ENCODE measurements around the gene SDK2.
A peak's percentile ranks its signal among the peaks of the same experiment; 100 is the strongest.
"Not testable (repeated sequence)": the region's sequence is repeated elsewhere in the genome, so short reads cannot be mapped to it uniquely, and the experiment has no call there.

SDK2 gene

DNA sequence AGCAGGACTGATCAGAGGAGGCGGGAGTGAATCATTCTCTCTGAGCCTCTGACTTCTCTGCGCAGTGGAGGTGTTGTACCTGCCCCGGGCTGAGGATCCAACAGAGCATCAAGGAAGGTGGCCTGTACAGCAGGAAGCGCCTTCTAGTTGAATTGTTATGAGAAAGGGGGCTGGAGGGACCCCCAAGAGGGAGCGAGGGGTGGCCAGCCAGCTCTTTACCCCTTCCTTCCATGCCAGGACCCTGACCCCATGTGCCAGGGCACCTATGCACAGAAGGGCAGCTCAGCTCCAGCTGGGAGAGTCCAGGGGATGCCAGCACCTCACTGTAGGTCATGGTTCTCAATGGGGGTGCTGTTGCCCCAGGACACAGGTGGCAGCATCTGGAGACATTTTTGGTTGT lies 149.3 kb downstream of the SDK2 start:
- DNase-seq (ENCODE audit: low read depth, low spot score): no peak

GRCh38 chr17:73493956-73494926 lies 150.0 kb downstream of the SDK2 start:
- DNase-seq (ENCODE audit: low read depth, low spot score): no peak
- no peak overlapping the region for H3K27ac ChIP-seq

More for the DNA sequence above, 149.3 kb downstream of the SDK2 start:
- H3K27ac ChIP-seq: no peak overlapping the region

GRCh38 chr17:73492821-73493814 lies 151.1 kb downstream of the SDK2 start:
- DNase-seq (ENCODE audit: low read depth, low spot score): no peak
- H3K27ac ChIP-seq: no peak overlapping the region

DNA sequence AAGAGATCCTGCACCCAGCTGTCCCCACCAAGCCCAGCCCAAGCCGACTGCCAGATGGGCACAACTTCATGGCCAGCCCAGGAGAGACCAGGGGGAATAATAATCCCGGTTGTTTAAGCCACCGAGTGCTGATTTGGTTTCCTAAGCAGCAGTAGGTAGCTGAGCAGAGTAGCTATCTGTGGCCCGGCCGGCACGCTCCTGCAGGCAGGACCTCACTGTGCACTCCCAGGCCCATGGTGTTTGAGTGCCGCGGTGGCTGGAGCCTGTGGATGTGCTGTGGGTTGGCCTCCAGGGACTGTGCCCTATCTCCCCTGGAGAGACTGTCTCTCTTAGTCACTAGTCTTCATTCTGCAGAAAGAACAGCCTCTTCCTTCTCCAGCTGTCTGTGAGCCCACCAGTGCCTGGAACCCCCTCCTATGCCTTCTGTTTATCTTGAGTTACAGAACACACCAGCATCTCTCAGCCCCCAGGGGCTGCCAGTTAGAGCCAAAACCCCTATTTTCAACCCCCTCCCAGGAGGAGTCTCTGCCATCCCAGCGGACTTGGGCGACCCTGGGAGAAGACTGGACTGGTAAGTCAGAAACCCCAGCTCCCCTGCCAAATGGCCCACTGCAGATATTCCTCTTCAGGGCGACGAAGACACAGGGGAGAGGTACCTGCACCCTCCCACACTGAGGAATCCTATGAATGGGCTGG lies 152.0 kb downstream of the SDK2 start:
- DNase-seq (ENCODE audit: low read depth, low spot score): no peak
- no peak overlapping the region for H3K27ac ChIP-seq

DNA sequence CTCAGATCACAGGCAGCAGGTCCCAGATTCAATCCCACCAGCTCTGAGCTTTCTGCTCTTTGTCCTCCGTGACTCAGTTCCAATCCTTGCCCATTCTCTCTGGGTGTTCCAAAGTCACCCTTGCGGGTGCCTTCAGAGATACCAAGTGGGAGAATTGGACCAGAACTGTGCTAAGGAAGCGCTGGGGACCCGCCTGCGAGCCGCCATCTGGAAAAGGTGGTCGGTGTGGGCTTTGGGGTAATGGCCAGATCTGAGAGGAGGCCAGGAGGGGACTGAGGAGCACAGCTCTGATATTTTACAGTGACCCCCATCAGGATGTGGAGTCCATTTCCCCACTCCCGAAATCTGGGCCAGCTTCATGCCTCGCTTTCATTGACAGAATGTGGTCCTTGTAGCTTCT lies 152.6 kb downstream of the SDK2 start:
- no peak for DNase-seq (ENCODE audit: low read depth, low spot score)
- H3K27ac ChIP-seq: no peak overlapping the region

- no peak overlapping the region for H3K27ac ChIP-seq
- no peak for DNase-seq (ENCODE audit: low read depth, low spot score)
Measured at GRCh38 chr17:73490851-73491250, 153.4 kb downstream of the SDK2 start.

DNA sequence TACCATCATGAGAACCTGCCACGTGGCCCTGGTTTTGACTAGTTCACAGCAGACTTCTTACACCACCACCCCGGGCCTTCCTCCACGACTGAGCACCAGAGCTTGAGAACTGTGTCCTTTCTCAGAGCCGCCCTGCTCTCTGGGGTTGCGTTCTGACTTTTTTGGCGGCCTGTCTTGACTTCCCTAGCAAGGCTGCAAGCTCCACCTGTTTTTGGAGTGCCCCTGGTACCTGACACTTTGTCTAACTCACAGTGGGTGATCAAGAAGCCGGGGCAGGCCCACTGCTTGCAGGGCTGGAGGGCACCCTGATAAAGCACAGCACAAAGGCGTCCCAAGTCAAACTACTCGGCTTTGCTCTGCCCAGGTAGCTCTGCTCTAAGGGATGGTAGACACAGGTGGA lies 154.3 kb downstream of the SDK2 start:
- DNase-seq (ENCODE audit: low read depth, low spot score): no peak
- no peak overlapping the region for H3K27ac ChIP-seq

- DNase-seq (ENCODE audit: low read depth, low spot score): no peak
- no peak overlapping the region for H3K27ac ChIP-seq
Measured at GRCh38 chr17:73489333-73489732, 154.9 kb downstream of the SDK2 start.

- no peak overlapping the region for H3K27ac ChIP-seq
- no peak for DNase-seq (ENCODE audit: low read depth, low spot score)
Measured at GRCh38 chr17:73485130-73485529, 159.1 kb downstream of the SDK2 start.

DNA sequence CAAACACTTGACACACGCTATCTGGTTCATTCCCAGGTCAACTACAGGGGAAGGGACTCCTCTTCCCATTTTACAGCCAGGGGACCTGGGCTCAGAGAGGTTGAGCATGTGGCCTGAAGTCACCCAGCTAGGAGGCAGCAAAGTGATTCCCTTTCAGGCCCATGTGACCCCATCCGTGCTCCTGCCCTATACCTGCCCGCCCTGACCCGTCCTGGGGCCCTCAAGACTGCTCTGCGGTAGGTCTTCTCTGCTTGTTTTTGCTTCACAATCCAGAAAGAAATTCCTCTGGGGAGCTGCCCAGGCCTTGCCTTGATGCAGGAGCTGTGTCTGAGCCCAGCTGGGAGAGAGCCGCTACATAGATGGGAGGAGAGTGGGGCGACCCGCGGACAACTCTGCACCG lies 161.4 kb downstream of the SDK2 start:
- H3K27ac ChIP-seq: no peak overlapping the region
- DNase-seq (ENCODE audit: low read depth, low spot score): no peak

DNA sequence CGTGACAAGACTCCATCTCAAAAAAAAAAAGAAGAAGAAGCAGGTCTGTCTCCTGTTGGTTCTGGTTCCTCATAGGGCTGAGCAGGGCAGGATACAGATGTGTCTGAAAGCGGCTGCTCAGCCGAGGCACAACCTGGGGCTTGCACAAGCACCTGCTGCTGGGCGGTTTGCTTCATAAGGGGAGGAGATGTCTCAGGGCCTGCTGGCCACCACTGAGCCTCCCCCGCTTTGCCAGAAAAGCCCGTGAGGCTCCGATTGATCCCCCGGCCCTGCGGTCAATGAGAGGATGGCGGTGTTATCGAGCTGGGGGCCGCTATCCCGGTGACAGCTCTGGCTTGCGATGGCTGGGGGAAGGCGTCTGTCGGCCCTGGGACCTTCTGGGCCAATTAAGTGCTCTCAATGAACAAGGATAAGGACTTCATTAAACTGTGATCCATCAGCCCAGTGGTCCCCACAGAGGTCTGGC lies 162.0 kb downstream of the SDK2 start:
- DNase-seq (ENCODE audit: low read depth, low spot score): no peak
- H3K27ac ChIP-seq: no peak overlapping the region

DNA sequence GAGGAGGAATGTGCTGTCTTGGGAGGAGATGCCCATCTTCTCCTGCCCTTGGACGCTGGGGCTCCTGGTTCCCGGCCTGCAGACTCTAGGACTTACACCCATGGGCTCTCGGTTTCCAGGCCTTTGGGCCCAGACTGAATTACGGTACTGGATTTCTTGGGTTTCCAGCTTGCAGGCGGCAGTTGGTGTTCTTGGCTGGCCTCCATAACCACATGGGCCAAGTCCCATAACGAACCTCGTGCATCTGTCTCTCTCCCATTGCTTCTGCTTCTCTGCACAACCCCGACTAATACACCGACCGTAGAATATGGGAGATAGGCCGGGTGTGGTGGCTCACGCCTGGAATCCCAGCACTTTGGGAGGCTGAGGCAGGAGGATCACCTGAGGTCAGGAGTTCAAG lies 162.6 kb downstream of the SDK2 start:
- H3K27ac ChIP-seq: no peak overlapping the region
- DNase-seq (ENCODE audit: low read depth, low spot score): no peak

DNA sequence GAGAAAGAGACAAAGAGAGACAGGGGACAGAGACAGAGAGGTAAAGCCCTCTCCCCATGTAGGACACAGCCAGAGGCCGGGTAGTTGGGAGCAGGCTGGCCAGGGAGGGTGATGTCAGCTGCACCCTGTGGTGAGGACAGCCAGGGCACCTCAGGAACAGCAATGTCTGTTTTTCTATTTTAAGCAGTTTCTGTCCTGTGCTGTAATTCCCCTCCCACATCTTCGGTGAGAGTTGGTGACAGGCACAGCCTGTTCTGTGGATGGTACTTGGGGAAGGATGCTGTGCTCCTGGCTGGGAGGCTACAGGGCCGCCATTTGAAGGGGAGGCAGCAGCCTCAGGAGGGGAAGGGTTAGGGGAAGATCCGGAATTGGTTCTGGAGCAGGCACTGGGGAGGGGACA lies 163.5 kb downstream of the SDK2 start:
- H3K27ac ChIP-seq: no peak overlapping the region
- DNase-seq (ENCODE audit: low read depth, low spot score): no peak

DNA sequence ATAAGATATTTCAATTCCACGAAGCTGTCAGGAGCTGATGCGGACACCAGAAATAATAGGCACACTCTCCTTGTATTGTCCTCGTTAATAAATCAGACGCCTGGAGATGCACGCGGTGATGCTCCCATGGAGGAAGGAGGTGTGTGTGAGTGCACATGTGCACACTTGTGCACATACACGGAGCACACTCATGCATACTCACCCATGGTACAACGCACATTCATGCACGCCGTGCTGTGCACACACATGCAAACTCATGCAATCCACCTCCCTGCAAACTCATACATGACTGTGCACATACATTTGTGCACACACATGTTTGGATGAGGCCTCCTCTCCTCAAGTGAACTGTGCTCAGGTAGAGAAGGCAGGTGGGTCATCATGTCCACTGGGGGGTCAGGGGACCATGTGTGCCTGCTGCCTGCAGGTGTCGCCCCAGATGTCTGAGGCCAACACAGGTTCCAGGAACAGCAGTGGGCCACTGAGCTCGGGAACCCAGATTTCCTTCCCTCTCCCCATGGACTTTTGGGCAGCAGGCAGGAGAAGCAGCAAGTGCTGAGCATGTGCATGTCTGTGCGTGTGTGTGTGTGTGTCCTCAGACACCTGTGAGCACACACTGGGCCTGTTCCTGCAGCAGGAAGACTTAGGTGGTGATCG lies 165.3 kb downstream of the SDK2 start:
- no peak for DNase-seq (ENCODE audit: low read depth, low spot score)
- H3K27ac ChIP-seq: no peak overlapping the region

- no peak overlapping the region for H3K27ac ChIP-seq
- DNase-seq (ENCODE audit: low read depth, low spot score): no peak
Measured at GRCh38 chr17:73478334-73478733, 165.9 kb downstream of the SDK2 start.

DNA sequence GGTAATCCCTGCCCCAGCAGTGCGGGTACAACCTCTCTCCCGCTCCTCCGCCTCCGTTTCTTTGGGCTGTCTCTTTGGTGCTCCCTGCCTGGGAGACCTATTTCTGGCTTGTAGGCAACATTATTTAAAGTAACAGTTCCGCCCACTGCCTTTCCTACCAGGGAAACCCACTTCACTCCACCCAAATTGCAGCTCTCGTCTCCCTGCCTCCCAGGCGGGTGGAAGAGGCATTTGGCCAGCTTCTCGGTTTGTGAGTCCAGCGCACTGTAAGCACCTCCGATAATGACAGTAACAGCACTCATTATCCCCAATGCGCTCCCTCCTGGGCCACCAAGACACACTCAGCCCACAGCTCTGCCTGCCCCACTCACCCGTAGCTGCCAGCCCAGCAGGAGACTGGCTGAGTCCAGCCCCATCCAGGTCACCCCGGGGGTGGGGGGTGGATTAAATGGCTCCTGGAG lies 167.3 kb downstream of the SDK2 start:
- no peak for DNase-seq (ENCODE audit: low read depth, low spot score)

GRCh38 chr17:73474370-73474988 lies 169.8 kb downstream of the SDK2 start:
- no peak overlapping the region for H3K27ac ChIP-seq
- peak; percentile 52 for DNase-seq (ENCODE audit: low read depth, low spot score)

More for the DNA sequence above, 167.3 kb downstream of the SDK2 start:
- no peak overlapping the region for H3K27ac ChIP-seq

GRCh38 chr17:73472715-73473114 lies 171.5 kb downstream of the SDK2 start:
- DNase-seq (ENCODE audit: low read depth, low spot score): not testable (repeated sequence)

GRCh38 chr17:73471924-73472323 lies 172.3 kb downstream of the SDK2 start:
- no peak overlapping the region for H3K27ac ChIP-seq
- DNase-seq (ENCODE audit: low read depth, low spot score): no peak

More at GRCh38 chr17:73472715-73473114, 171.5 kb downstream of the SDK2 start:
- H3K27ac ChIP-seq: not testable (repeated sequence)

Measured in epithelial cell of prostate (primary cell).